A549 (cell line): ENCODE data around the gene MSN. TPM values are rescaled to one million over a fixed set of nuclear protein-coding genes. Genes with fewer than 3 reads are reported as not detected.

Experiments used
- ATAC-seq, 2 experiments: fragments of 200-7000 bp in 1 of 2; fragments of >200 bp in 1 of 2; cut with Nextera tagmentation in 1 of 2; cut with Tn5 transposase in 1 of 2; 3 replicates each; pipeline versions ENCODE4 v1.8.0 to v1.9.1; 2018 to 2020; ENCODE audit warnings: mild to moderate bottlenecking in 1 of 2, moderate library complexity in 1 of 2
- CTCF ChIA-PET: fragments of 300-600 bp; sonication (Branson Sonifier 250); formaldehyde crosslinking; extraction: SDS; loops from one replicate; lab custom pipeline; 2021; ENCODE audit warnings: antibody characterized with exemption, inconsistent platforms; lab: Yijun Ruan, JAX
- POLR2A ChIA-PET: fragments of 350-600 bp; formaldehyde crosslinking; extraction: SDS; loops from one replicate; lab custom pipeline; 2021; ENCODE audit warnings: antibody characterized with exemption, inconsistent platforms; lab: Yijun Ruan, JAX
- DNase-seq, 2 experiments: peaks; one replicate each; pipeline versions ENCODE4 v3.0.0 to v3.0.0-alpha.2; 2011 to 2016; ENCODE audit warnings: low read depth in 1 of 2, low spot score in 1 of 2
- FAIRE-seq: peaks from 2 replicates; lab custom pipeline; 2011; peaks lifted over from hg19 to GRCh38; lab: Jason Lieb, UNC
- H3K27ac ChIP-seq, 2 experiments: fragments of >200 bp; sonication (Bioruptor Twin); formaldehyde crosslinking; 3 replicates each; pipeline ENCODE4 v1.5.1; 2016 to 2017
- H3K4me1 ChIP-seq: fragments of >200 bp; sonication (Bioruptor Twin); formaldehyde crosslinking; 3 replicates; pipeline ENCODE4 v1.6.1; 2016
- H3K4me2 ChIP-seq: fragments of >200 bp; sonication (Bioruptor Twin); formaldehyde crosslinking; 3 replicates; pipeline ENCODE4 v1.6.1; 2016
- H3K4me3 ChIP-seq: fragments of >200 bp; sonication (Bioruptor Twin); formaldehyde crosslinking; 3 replicates; pipeline ENCODE4 v1.5.1; 2016
- H3K9me3 ChIP-seq: fragments of >200 bp; sonication (Bioruptor Twin); formaldehyde crosslinking; 3 replicates; pipeline ENCODE4 v1.6.1; 2016
- CHD4 ChIP-seq: fragments of 200-600 bp; sonication (generic); IDR thresholded peaks from 2 replicates; pipeline ENCODE4 v1.6.1; 2016; ENCODE audit warnings: antibody characterized with exemption, mild to moderate bottlenecking, borderline replicate concordance
- EHMT2 ChIP-seq: fragments of 200-600 bp; sonication (generic); IDR thresholded peaks from 2 replicates; pipeline ENCODE4 v1.6.1; 2016; ENCODE audit warnings: antibody characterized with exemption, low read depth, mild to moderate bottlenecking, moderate library complexity
- EP300 ChIP-seq, 2 experiments: fragments of >200 bp; sonication (Bioruptor Twin); formaldehyde crosslinking; IDR thresholded peaks; 2 replicates in 1 of 2; 3 replicates in 1 of 2; pipeline ENCODE4 v1.6.1; 2016 to 2017
- FOSB ChIP-seq: fragments of 250-450 bp; sonication (Bioruptor Pico); IDR thresholded peaks from 2 replicates; pipeline ENCODE4 v1.5.0; 2020; ENCODE audit warnings: mild to moderate bottlenecking, moderate library complexity
- GATA3 ChIP-seq: IDR thresholded peaks from 2 replicates; pipeline ENCODE4 v1.6.1; 2012; ENCODE audit warnings: borderline replicate concordance
- HEYL ChIP-seq: fragments of 250-450 bp; sonication (Bioruptor Pico); IDR thresholded peaks from 2 replicates; pipeline ENCODE4 v1.8.0; 2021; ENCODE audit warnings: mild to moderate bottlenecking, moderate library complexity
- HOXB13 ChIP-seq: fragments of 250-450 bp; sonication (Bioruptor Pico); IDR thresholded peaks from 2 replicates; pipeline ENCODE4 v1.5.0; 2020; ENCODE audit warnings: low read depth, mild to moderate bottlenecking, moderate library complexity
- HOXB5 ChIP-seq: fragments of 250-450 bp; sonication (Bioruptor Pico); IDR thresholded peaks from 2 replicates; pipeline ENCODE4 v1.5.0; 2020; ENCODE audit warnings: mild to moderate bottlenecking, moderate library complexity
- JUNB ChIP-seq: fragments of >200 bp; sonication (Bioruptor Twin); formaldehyde crosslinking; IDR thresholded peaks from 2 replicates; pipeline ENCODE4 v1.6.1; 2016
- KDM1A ChIP-seq: fragments of 200-600 bp; sonication (generic); IDR thresholded peaks from 2 replicates; pipeline ENCODE4 v1.6.1; 2016; ENCODE audit warnings: low read depth, mild to moderate bottlenecking
- KDM5A ChIP-seq: fragments of 200-600 bp; sonication (generic); IDR thresholded peaks from 2 replicates; pipeline ENCODE4 v1.6.1; 2016; ENCODE audit warnings: antibody characterized with exemption, mild to moderate bottlenecking
- MAFK ChIP-seq: fragments of 450-650 bp; IDR thresholded peaks from 2 replicates; pipeline ENCODE4 v1.6.1; 2014; ENCODE audit not compliant: partially characterized antibody
- MAZ ChIP-seq: fragments of 150-350 bp; IDR thresholded peaks from 2 replicates; pipeline ENCODE4 v1.6.1; 2014; ENCODE audit warnings: antibody characterized with exemption, low read depth, low read length, borderline replicate concordance
- NPAS2 ChIP-seq: fragments of 250-450 bp; sonication (Bioruptor Pico); IDR thresholded peaks from 2 replicates; pipeline ENCODE4 v1.8.0; 2022; ENCODE audit warnings: mild to moderate bottlenecking, moderate library complexity, borderline replicate concordance
- RAD21 ChIP-seq, 2 experiments: fragments of >200 bp in 1 of 2; sonication (Bioruptor Twin) in 1 of 2; formaldehyde crosslinking in 1 of 2; IDR thresholded peaks in 1 of 2; conservative IDR thresholded peaks in 1 of 2; 2 replicates in 1 of 2; 3 replicates in 1 of 2; pipeline ENCODE4 v1.6.1; 2012 to 2018; ENCODE audit warnings: inconsistent platforms in 1 of 2
- RCOR1 ChIP-seq: fragments of 150-350 bp; IDR thresholded peaks from 2 replicates; pipeline ENCODE4 v1.6.1; 2014; ENCODE audit warnings: antibody characterized with exemption, low read length, low read depth
- RFX5 ChIP-seq: fragments of 450-650 bp; IDR thresholded peaks from 2 replicates; pipeline ENCODE4 v1.7.1; 2014; ENCODE audit warnings: antibody characterized with exemption, mild to moderate bottlenecking, moderate library complexity
- TFCP2L1 ChIP-seq: fragments of 250-450 bp; sonication (Bioruptor Pico); IDR thresholded peaks from 2 replicates; pipeline ENCODE4 v1.5.0; 2021; ENCODE audit warnings: mild to moderate bottlenecking
- TP53 ChIP-seq: fragments of 250-450 bp; sonication (Bioruptor Pico); IDR thresholded peaks from 2 replicates; pipeline ENCODE4 v1.5.0; 2021; ENCODE audit warnings: mild to moderate bottlenecking, moderate library complexity
- ZFP36 ChIP-seq: fragments of 450-650 bp; IDR thresholded peaks from 2 replicates; pipeline ENCODE4 v1.6.1; 2014; ENCODE audit warnings: borderline replicate concordance; ENCODE audit not compliant: partially characterized antibody
- WGBS: methylation state at CpG from one replicate; pipeline ENCODE4 v1.1.6; 2017; ENCODE audit errors: missing lambda C conversion rate; 5-methylcytosine and 5-hydroxymethylcytosine counted together
- polyA plus RNA-seq, 4 experiments: library from polyadenylated mRNA; depleted of rRNA in 3 of 4; stranded (reverse); fragments of >200 nt; fragmentation: RNase III in 1 of 4; extraction: RNeasy Plus Mini Kit Qiagen cat#74134 plus additional on column Dnase treatment in 1 of 4; gene quantifications; 2 replicates in 3 of 4; 3 replicates in 1 of 4; pipeline ENCODE4 v1.2.3, GENCODE V29; 2011 to 2017
- TF ChIP-seq, protein P1 (sequence below): fragments of >200 bp; sonication (Bioruptor Twin); formaldehyde crosslinking; IDR thresholded peaks from 3 replicates; pipeline ENCODE4 v1.5.1; 2016
- TF ChIP-seq, protein P2 (sequence below): fragments of >200 bp; sonication (Bioruptor Twin); formaldehyde crosslinking; IDR thresholded peaks from 3 replicates; pipeline ENCODE4 v1.6.1; 2016
- TF ChIP-seq, protein P3 (sequence below): IDR thresholded peaks from 2 replicates; pipeline ENCODE4 v1.6.1; 2012
- TF ChIP-seq, protein P4 (sequence below): IDR thresholded peaks from 2 replicates; pipeline ENCODE4 v1.6.1; 2012; ENCODE audit warnings: low read depth, borderline replicate concordance
- TF ChIP-seq, protein P5 (sequence below): fragments of 450-650 bp; IDR thresholded peaks from 2 replicates; pipeline ENCODE4 v1.6.1; 2014; ENCODE audit warnings: antibody characterized with exemption

MSN gene
- polyA plus RNA-seq, 2 of the 4 experiments (the other 2 are of a cell fraction), result 269 to 285 TPM

DNA sequence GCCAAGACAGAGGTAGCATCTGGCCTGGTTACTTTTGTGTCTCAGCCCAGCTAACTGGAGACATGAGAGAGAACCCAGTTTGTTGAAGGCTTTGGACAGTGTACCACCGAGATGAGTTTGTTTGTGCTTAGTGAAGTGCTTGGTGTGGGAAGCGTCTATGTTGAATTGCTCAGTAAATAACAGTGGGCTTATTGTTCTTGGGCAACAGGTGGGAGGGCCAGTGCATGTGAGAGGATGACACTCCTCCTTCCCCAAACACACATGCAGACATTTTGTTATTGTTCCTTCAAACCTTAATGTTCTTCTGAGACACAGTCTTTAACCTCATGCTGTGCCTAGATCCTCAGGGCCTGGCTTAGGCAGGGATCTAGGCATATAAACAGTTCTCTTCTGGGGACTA, 39.7 kb downstream of the MSN start:
- Histone ChIP-seq H3K27ac (peak overlapping the region in 1 of 2 experiments; percentile 73; a peak in 2 of 6 replicates), H3K9me3 (no peaks in the 10 kb centered on the region), H3K4me1 (peaks cover 42% of the 10 kb centered on the region), H3K4me2 (peak overlapping the region; percentile 55; the same call in 2 of the 3 replicates)
- FAIRE-seq (no peak), ATAC-seq (0 out of 6 replicates have a peak, but pooled peaks of 1 of the 2 experiments have one; percentile 25)
- TF ChIP-seq JUNB (no peak), RFX5 (no peak), CHD4 (no peak), MAZ (no peak), GATA3 (no peak), RCOR1 (no peak), ZFP36 (no peak), MAFK (no peak)
- TF ChIP-seq, all 56 proteins: peak for 0
- no peak overlapping the region for H3K4me3 ChIP-seq
- 54% methylated on average over 2 of the region's 2 CpGs for WGBS
- ChIA-PET POLR2A (interaction anchor here (0.6 kb wide), 1 partner anchor 20 kb away, joined by 3 read pairs; no protein-coding TSS in a partner anchor), CTCF (interaction anchor here (0.7 to 2.9 kb wide), 6 partner anchors 16 to 111 kb away, joined by 3 to 11 read pairs (median 3); no protein-coding TSS in a partner anchor)
- no peak for DNase-seq

DNA sequence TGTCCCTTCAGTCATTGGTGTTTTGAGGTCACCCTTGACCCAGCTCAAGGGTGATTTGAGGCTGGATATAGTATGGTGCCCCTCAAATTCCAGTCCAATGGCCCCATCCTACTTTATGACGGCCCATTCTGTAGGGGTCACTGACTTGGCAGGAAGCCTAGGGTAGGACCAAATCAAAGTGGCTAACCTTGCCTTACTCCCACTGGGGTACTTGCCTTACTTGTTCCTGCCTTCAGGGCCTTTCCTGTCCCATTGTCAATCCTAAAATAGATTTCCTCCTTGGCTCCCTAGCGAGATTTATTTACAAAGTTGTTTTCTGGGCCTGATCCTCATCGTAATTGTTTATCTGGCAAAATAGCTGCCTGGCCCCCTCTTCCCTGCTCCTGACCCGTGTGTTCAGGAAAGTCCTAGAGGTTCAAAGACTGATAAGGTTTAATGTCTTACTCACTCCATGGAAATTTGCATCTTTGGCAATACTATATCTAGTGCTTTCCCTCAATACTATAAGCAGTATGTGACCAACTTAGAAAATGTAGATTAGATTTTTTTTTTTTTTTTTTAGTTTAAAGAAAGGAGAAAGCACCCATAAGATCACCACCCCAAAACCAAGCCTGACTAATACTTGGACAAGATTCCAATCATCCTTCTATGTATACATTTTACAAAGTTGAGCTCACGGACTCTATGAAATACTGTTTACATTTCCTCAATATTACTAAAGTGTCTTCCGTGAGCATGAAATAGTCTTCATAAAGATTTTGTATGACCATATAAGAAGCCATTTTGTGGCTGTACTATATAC, 44.8 kb downstream of the MSN start:
- no peak overlapping the region for H3K4me2 ChIP-seq

DNA sequence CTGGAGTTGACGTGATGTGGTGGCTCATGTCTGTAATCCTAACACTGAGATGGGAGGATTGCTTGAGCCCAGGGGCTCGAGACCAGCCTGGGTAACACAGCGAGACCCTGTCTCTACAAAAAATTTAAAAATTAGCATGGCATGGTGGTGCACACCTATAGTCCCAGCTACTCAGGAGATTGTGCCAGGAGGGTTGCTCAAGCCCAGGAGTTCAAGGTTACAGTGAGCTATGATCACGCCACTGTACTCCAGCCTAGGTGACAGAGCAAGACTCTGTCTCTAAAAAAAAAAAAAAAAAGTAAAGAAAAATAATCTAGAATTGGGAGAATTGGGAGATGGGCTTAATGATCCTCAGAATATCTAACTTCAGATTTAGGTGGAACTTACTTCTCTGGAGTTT, 51.1 kb downstream of the MSN start:
- ChIA-PET CTCF (interaction anchor here (0.6 to 1.3 kb wide), 2 partner anchors 19 to 910 kb away, joined by 3 read pairs; no protein-coding TSS in a partner anchor), POLR2A (no interaction called here)
- FAIRE-seq (no peak), ATAC-seq (no peak), DNase-seq (no peak)
- H3K4me2 ChIP-seq, result no peak overlapping the region
- H3K9me3 ChIP-seq, result no peaks in the 10 kb centered on the region
- peaks cover 26% of the 10 kb centered on the region for H3K4me1 ChIP-seq
- no peak overlapping the region for H3K27ac ChIP-seq
- H3K4me3 ChIP-seq, result no peak overlapping the region
- TF ChIP-seq, protein P1, sequence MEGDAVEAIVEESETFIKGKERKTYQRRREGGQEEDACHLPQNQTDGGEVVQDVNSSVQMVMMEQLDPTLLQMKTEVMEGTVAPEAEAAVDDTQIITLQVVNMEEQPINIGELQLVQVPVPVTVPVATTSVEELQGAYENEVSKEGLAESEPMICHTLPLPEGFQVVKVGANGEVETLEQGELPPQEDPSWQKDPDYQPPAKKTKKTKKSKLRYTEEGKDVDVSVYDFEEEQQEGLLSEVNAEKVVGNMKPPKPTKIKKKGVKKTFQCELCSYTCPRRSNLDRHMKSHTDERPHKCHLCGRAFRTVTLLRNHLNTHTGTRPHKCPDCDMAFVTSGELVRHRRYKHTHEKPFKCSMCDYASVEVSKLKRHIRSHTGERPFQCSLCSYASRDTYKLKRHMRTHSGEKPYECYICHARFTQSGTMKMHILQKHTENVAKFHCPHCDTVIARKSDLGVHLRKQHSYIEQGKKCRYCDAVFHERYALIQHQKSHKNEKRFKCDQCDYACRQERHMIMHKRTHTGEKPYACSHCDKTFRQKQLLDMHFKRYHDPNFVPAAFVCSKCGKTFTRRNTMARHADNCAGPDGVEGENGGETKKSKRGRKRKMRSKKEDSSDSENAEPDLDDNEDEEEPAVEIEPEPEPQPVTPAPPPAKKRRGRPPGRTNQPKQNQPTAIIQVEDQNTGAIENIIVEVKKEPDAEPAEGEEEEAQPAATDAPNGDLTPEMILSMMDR, result no peak
- TF ChIP-seq FOSB (CRISPR knock-in tag), result no peak
- TF ChIP-seq, protein P2, sequence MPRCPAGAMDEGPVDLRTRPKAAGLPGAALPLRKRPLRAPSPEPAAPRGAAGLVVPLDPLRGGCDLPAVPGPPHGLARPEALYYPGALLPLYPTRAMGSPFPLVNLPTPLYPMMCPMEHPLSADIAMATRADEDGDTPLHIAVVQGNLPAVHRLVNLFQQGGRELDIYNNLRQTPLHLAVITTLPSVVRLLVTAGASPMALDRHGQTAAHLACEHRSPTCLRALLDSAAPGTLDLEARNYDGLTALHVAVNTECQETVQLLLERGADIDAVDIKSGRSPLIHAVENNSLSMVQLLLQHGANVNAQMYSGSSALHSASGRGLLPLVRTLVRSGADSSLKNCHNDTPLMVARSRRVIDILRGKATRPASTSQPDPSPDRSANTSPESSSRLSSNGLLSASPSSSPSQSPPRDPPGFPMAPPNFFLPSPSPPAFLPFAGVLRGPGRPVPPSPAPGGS, result no peak
- 96% methylated on average over 4 of the region's 4 CpGs for WGBS

More for the DNA sequence above, 44.8 kb downstream of the MSN start:
- ChIA-PET CTCF (no interaction called here), POLR2A (no interaction called here)
- DNase-seq (no peak), ATAC-seq (no peak), FAIRE-seq (no peak)
- Histone ChIP-seq H3K4me3 (no peak overlapping the region), H3K4me1 (peaks cover 4% of the 10 kb centered on the region; the same call in 1 of the 3 replicates), H3K27ac (no peak overlapping the region), H3K9me3 (no peaks in the 10 kb centered on the region)
- 87% methylated on average over 6 of the region's 6 CpGs for WGBS
- TF ChIP-seq HOXB5 (CRISPR knock-in tag), result no peak

DNA sequence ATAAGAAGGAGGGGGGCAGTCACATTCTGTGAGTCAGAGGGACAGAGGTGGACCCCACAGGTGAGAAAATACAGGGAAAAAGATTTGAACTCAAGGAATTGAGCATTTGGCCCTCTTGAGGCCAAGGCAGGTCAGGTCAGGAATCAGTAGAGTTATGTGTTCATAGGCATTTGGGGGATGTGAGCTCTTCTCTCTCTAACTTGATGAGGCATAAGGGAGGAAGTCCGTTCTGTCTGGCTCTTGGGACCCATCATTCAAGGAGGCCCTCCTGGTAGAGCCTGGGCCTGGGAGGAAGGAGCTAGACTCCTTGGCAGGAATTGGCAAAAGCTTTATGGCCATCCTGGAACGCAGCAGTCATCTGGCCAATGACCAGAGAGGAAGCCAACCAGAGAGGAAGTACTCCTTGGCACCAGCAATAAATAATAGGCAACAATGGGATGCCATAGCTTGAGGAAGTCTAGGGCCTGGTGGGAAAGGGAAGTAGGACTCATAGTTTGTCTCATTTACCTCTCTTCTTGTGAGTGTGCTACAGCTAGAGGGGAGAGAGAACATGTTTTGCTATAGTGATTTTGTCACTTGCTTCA, 53.0 kb downstream of the MSN start:
- Histone ChIP-seq H3K4me2 (no peak overlapping the region), H3K4me3 (no peak overlapping the region), H3K27ac (no peak overlapping the region), H3K9me3 (no peaks in the 10 kb centered on the region), H3K4me1 (peaks cover 29% of the 10 kb centered on the region)
- no peak for FAIRE-seq
- POLR2A ChIA-PET, result no interaction called here
- no peak for DNase-seq
- ATAC-seq, result peak in 1 of 2 experiments; percentile 40; a peak in 2 of 6 replicates
- WGBS, result 100% methylated on average over 2 of the region's 2 CpGs
- CTCF ChIA-PET, result interaction anchor here (1.2 kb wide), 1 partner anchor 31 kb away, joined by 3 read pairs; no protein-coding TSS in a partner anchor
- TF ChIP-seq EP300 (IDR thresholded peaks at IDR 0.05), result no peak
- TF ChIP-seq KDM1A, result no peak
- no peak for TF ChIP-seq TFCP2L1 (CRISPR knock-in tag)
- TF ChIP-seq HEYL, result no peak
- no peak for TF ChIP-seq NPAS2 (CRISPR knock-in tag)
- TF ChIP-seq TP53 (CRISPR knock-in tag), result no peak
- TF ChIP-seq, protein P3, sequence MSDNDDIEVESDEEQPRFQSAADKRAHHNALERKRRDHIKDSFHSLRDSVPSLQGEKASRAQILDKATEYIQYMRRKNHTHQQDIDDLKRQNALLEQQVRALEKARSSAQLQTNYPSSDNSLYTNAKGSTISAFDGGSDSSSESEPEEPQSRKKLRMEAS, result no peak
- TF ChIP-seq, protein P4, sequence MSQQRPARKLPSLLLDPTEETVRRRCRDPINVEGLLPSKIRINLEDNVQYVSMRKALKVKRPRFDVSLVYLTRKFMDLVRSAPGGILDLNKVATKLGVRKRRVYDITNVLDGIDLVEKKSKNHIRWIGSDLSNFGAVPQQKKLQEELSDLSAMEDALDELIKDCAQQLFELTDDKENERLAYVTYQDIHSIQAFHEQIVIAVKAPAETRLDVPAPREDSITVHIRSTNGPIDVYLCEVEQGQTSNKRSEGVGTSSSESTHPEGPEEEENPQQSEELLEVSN, result no peak
- no peak for TF ChIP-seq EHMT2
- no peak for TF ChIP-seq KDM5A
- TF ChIP-seq HOXB13 (CRISPR knock-in tag), result no peak
- no peak for TF ChIP-seq RAD21 (conservative IDR thresholded peaks at IDR 0.05 in 1 of 2, IDR thresholded peaks at IDR 0.05 in 1 of 2)
- TF ChIP-seq, protein P5, sequence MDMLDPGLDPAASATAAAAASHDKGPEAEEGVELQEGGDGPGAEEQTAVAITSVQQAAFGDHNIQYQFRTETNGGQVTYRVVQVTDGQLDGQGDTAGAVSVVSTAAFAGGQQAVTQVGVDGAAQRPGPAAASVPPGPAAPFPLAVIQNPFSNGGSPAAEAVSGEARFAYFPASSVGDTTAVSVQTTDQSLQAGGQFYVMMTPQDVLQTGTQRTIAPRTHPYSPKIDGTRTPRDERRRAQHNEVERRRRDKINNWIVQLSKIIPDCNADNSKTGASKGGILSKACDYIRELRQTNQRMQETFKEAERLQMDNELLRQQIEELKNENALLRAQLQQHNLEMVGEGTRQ, result no peak
